NCI-H82 treated with DMSO at 0.1 percent for 48 hours (cell line): ENCODE measurements around the gene RIPK1.

Experiments used
- DNase-seq: peaks from one replicate; lab custom pipeline; 2025; ENCODE audit not compliant: unreplicated experiment; lab: John Stamatoyannopoulos, UW

Gene RIPK1

GRCh38 chr6:3079682-3080081 lies 11.4 kb downstream of the RIPK1 start:
- no peak for DNase-seq

- DNase-seq = peak; percentile 47
Observed at GRCh38 chr6:3081960-3082359, 13.7 kb downstream of the RIPK1 start.

GRCh38 chr6:3085074-3085473 lies 16.8 kb downstream of the RIPK1 start:
- no peak for DNase-seq

- DNase-seq = no peak
Observed at GRCh38 chr6:3086282-3086946, 18.1 kb downstream of the RIPK1 start.

GRCh38 chr6:3088446-3088845 lies 20.2 kb downstream of the RIPK1 start:
- no peak for DNase-seq

GRCh38 chr6:3088968-3089367 lies 20.7 kb downstream of the RIPK1 start:
- DNase-seq = no peak

GRCh38 chr6:3090013-3090412 lies 21.7 kb downstream of the RIPK1 start:
- peak; percentile 68 for DNase-seq

GRCh38 chr6:3094815-3095214 lies 26.5 kb downstream of the RIPK1 start:
- DNase-seq = no peak

GRCh38 chr6:3102875-3103274 lies 34.6 kb downstream of the RIPK1 start:
- no peak for DNase-seq

- DNase-seq = no peak
Observed at GRCh38 chr6:3108746-3109414, 40.6 kb downstream of the RIPK1 start.

- DNase-seq = no peak
Observed at GRCh38 chr6:3109761-3110160, 41.5 kb downstream of the RIPK1 start.

GRCh38 chr6:3114377-3114776 lies 46.1 kb downstream of the RIPK1 start:
- no peak for DNase-seq

- peak; percentile 68 for DNase-seq
Observed at GRCh38 chr6:3117912-3118352, 49.6 kb downstream of the RIPK1 start.

GRCh38 chr6:3118353-3119039 lies 50.2 kb downstream of the RIPK1 start, which contains the start of gene BPHL:
Gene BPHL (plus strand): TSS chr6:3118711. CDS start chr6:3118741, 30 bp downstream.
- DNase-seq = peak; percentile 83

- peak; percentile 22 for DNase-seq
Observed at GRCh38 chr6:3119040-3119723, 50.9 kb downstream of the RIPK1 start.

GRCh38 chr6:3120765-3121089 lies 52.4 kb downstream of the RIPK1 start:
- DNase-seq = no peak

GRCh38 chr6:3122823-3123182 lies 54.5 kb downstream of the RIPK1 start:
- no peak for DNase-seq

GRCh38 chr6:3124667-3125066 lies 56.4 kb downstream of the RIPK1 start:
- DNase-seq = no peak

- DNase-seq = no peak
Observed at GRCh38 chr6:3125815-3126214, 57.5 kb downstream of the RIPK1 start.

GRCh38 chr6:3128356-3129108 lies 60.2 kb downstream of the RIPK1 start:
- no peak for DNase-seq

- no peak for DNase-seq
Observed at GRCh38 chr6:3131695-3132094, 63.4 kb downstream of the RIPK1 start.
